SKM-1 treated with dmso at 0.1 percent for 144 hours (cell line): ENCODE results near the gene AP4B1.
"Not testable (repeated sequence)": the region's sequence is repeated elsewhere in the genome, so short reads cannot be mapped to it uniquely, and the experiment has no call there.

Source experiments
- DNase-seq: peaks from one replicate; lab custom pipeline; 2025; ENCODE audit not compliant: unreplicated experiment; lab: John Stamatoyannopoulos, UW

Gene AP4B1

GRCh38 chr1:113904674-113905434 is at the start of gene AP4B1, which contains the start of gene DCLRE1B:
Gene AP4B1, minus strand, starts transcription at chr1:113904799. Its CDS starts 82 bp downstream, at chr1:113904717.
Gene DCLRE1B, plus strand, starts transcription at chr1:113905326. Its CDS starts 261 bp downstream, at chr1:113905587.
- peak; percentile 100 for DNase-seq

- no peak for DNase-seq
These were observed 47.1 kb upstream of the AP4B1 start for GRCh38 chr1:113951719-113952118.

GRCh38 chr1:113950908-113951307 is 46.3 kb upstream of the AP4B1 start:
- DNase-seq = no peak

- no peak for DNase-seq
These were observed 44.4 kb upstream of the AP4B1 start for GRCh38 chr1:113949007-113949406.

- DNase-seq = not testable (repeated sequence)
These were observed 43.6 kb upstream of the AP4B1 start for GRCh38 chr1:113948151-113948550.

- no peak for DNase-seq
These were observed 42.9 kb upstream of the AP4B1 start for GRCh38 chr1:113947388-113948107.

- DNase-seq = no peak
These were observed 42.2 kb upstream of the AP4B1 start for GRCh38 chr1:113946678-113947387.

- DNase-seq = no peak
These were observed 41.5 kb upstream of the AP4B1 start for GRCh38 chr1:113946112-113946511.

- DNase-seq = no peak
These were observed 40.7 kb upstream of the AP4B1 start for GRCh38 chr1:113945329-113945728.

GRCh38 chr1:113943028-113943811 is 38.6 kb upstream of the AP4B1 start:
- DNase-seq = peak; percentile 89

- DNase-seq = no peak
These were observed 37.9 kb upstream of the AP4B1 start for GRCh38 chr1:113942527-113942926.

- DNase-seq = no peak
These were observed 36.6 kb upstream of the AP4B1 start for GRCh38 chr1:113941245-113941559.

GRCh38 chr1:113940365-113941244 is 36.0 kb upstream of the AP4B1 start:
- peak; percentile 68 for DNase-seq

GRCh38 chr1:113938192-113938591 is 33.6 kb upstream of the AP4B1 start:
- no peak for DNase-seq

- no peak for DNase-seq
These were observed 32.5 kb upstream of the AP4B1 start for GRCh38 chr1:113937146-113937545.

- no peak for DNase-seq
These were observed 31.4 kb upstream of the AP4B1 start for GRCh38 chr1:113935970-113936369.

- DNase-seq = no peak
These were observed 30.6 kb upstream of the AP4B1 start for GRCh38 chr1:113935176-113935575.

GRCh38 chr1:113934511-113935055 is 30.0 kb upstream of the AP4B1 start:
- no peak for DNase-seq

GRCh38 chr1:113934006-113934405 is 29.4 kb upstream of the AP4B1 start:
- no peak for DNase-seq

GRCh38 chr1:113931451-113931851 is 26.9 kb upstream of the AP4B1 start:
- DNase-seq = peak; percentile 38
